CD14-positive monocyte (primary cell): ENCODE measurements around the gene KIAA0319L. TPM values are rescaled to one million over a fixed set of nuclear protein-coding genes. Genes with fewer than 3 reads are reported as not detected.

Source experiments
- DNase-seq, 3 donors: peaks; one replicate each; pipeline ENCODE4 v3.0.0-alpha.2; 2011 to 2022
- H2AFZ ChIP-seq: 2 replicates; pipeline ENCODE4 v1.6.0; 2012; ENCODE audit warnings: mild to moderate bottlenecking, low read depth, low read length, inconsistent platforms; ENCODE audit not compliant: insufficient read depth, poor library complexity, severe bottlenecking
- H3K27ac ChIP-seq, 2 donors: 1 replicate in 1 of 2; 2 replicates in 1 of 2; pipeline ENCODE4 v1.5.1; 2012 to 2013; ENCODE audit warnings: low read length in 2 of 2, control low read depth in 1 of 2, inconsistent platforms in 1 of 2, low read depth in 1 of 2, mild to moderate bottlenecking in 1 of 2
- H3K27me3 ChIP-seq, 2 donors: one replicate each; pipeline versions ENCODE4 v1.6.0 to v1.6.1; 2011 to 2013; ENCODE audit warnings: low read length in 2 of 2; ENCODE audit not compliant: control insufficient read depth in 2 of 2, insufficient read depth in 2 of 2
- H3K36me3 ChIP-seq, 2 donors: replicated peaks in 1 of 2; 1 replicate in 1 of 2; 2 replicates in 1 of 2; pipeline versions ENCODE4 v1.5.1 to v1.6.1; 2012 to 2013; ENCODE audit warnings: low read length in 2 of 2, control low read depth in 1 of 2, inconsistent platforms in 1 of 2, mild to moderate bottlenecking in 1 of 2; ENCODE audit not compliant: insufficient read depth in 2 of 2, control insufficient read depth in 1 of 2
- H3K4me1 ChIP-seq, 2 donors: 1 replicate in 1 of 2; 2 replicates in 1 of 2; pipeline versions ENCODE4 v1.5.1 to v1.6.1; 2012 to 2013; ENCODE audit warnings: low read length in 2 of 2, control low read depth in 1 of 2, inconsistent platforms in 1 of 2, mild to moderate bottlenecking in 1 of 2, moderate library complexity in 1 of 2; ENCODE audit not compliant: insufficient read depth in 2 of 2, control insufficient read depth in 1 of 2
- H3K4me2 ChIP-seq: replicated peaks from 2 replicates; pipeline ENCODE3; 2012; ENCODE audit warnings: low read length, moderate library complexity, mild to moderate bottlenecking; ENCODE audit not compliant: poor library complexity, severe bottlenecking; ENCODE audit errors: extremely low read depth
- H3K4me3 ChIP-seq, 3 experiments: fragments of 200-600 bp in 1 of 3; sonication (generic) in 1 of 3; replicated peaks in 1 of 3; 1 replicate in 2 of 3; 2 replicates in 1 of 3; pipeline ENCODE4 v1.5.1; 2011 to 2013; ENCODE audit warnings: low read length in 3 of 3, mild to moderate bottlenecking in 3 of 3, control low read depth in 2 of 3, low read depth in 2 of 3, inconsistent platforms in 1 of 3, moderate library complexity in 1 of 3
- H3K79me2 ChIP-seq: 2 replicates; pipeline ENCODE4 v1.6.0; 2012; ENCODE audit warnings: mild to moderate bottlenecking, control low read depth, inconsistent platforms, low read length, moderate library complexity; ENCODE audit not compliant: insufficient read depth
- H3K9ac ChIP-seq: 2 replicates; pipeline ENCODE4 v1.6.0; 2017; ENCODE audit warnings: low read length, mild to moderate bottlenecking; ENCODE audit not compliant: insufficient read depth, poor library complexity, severe bottlenecking
- H3K9me3 ChIP-seq, 2 donors: replicated peaks in 1 of 2; 1 replicate in 1 of 2; 2 replicates in 1 of 2; pipeline versions ENCODE4 v1.5.1 to v1.6.1; 2012 to 2013; ENCODE audit warnings: low read length in 2 of 2, control low read depth in 1 of 2; ENCODE audit not compliant: control insufficient read depth in 1 of 2, insufficient read depth in 1 of 2
- H4K20me1 ChIP-seq: 2 replicates; pipeline ENCODE4 v1.6.0; 2012; ENCODE audit warnings: mild to moderate bottlenecking, low read length, control low read depth, moderate library complexity; ENCODE audit not compliant: insufficient read depth
- H3K27ac Mint-ChIP-seq, 7 donors: one replicate each; pipeline ENCODE4 v1.8.0; 2020; ENCODE audit warnings: mild to moderate bottlenecking in 7 of 7, mixed read lengths in 7 of 7, moderate library complexity in 6 of 7, inconsistent platforms in 2 of 7
- H3K27me3 Mint-ChIP-seq, 3 donors: one replicate each; pipeline ENCODE4 v1.8.0; 2021 to 2022; ENCODE audit warnings: low read depth in 3 of 3, mild to moderate bottlenecking in 3 of 3, mixed read lengths in 3 of 3, moderate library complexity in 3 of 3, inconsistent platforms in 1 of 3
- H3K36me3 Mint-ChIP-seq, 2 donors: one replicate each; pipeline ENCODE4 v1.8.0; 2020; ENCODE audit warnings: mixed read lengths in 2 of 2, inconsistent platforms in 1 of 2, mild to moderate bottlenecking in 1 of 2
- H3K4me1 Mint-ChIP-seq: one replicate; pipeline ENCODE4 v1.8.0; 2020; ENCODE audit warnings: mild to moderate bottlenecking, mixed read lengths
- H3K4me3 Mint-ChIP-seq, 2 donors: one replicate each; pipeline ENCODE4 v1.8.0; 2020; ENCODE audit warnings: mild to moderate bottlenecking in 2 of 2, mixed read lengths in 2 of 2, moderate library complexity in 1 of 2
- H3K9me3 Mint-ChIP-seq, 7 donors: one replicate each; pipeline ENCODE4 v1.8.0; 2020 to 2022; ENCODE audit warnings: mixed read lengths in 7 of 7, mild to moderate bottlenecking in 6 of 7, moderate library complexity in 6 of 7, inconsistent platforms in 2 of 7
- CTCF ChIP-seq: fragments of 200-600 bp; IDR thresholded peaks from one replicate; pipeline ENCODE4 v1.8.0; 2022; ENCODE audit warnings: antibody characterized with exemption, mild to moderate bottlenecking
- WGBS: methylation state at CpG from one replicate; pipeline ENCODE4 v1.1.5; 2013; ENCODE audit warnings: missing lambda C conversion rate; ENCODE audit not compliant: insufficient coverage; 5-methylcytosine and 5-hydroxymethylcytosine counted together
- intact Hi-C, 2 donors: fragments of 100-400 bp; cut with micrococcal nuclease; formaldehyde crosslinking; loops; one replicate each; pipeline versions ENCODE4 v1.15.0 to v1.15.1; 2023
- polyA plus RNA-seq, 3 donors: library from polyadenylated mRNA; depleted of rRNA in 1 of 3; unstranded in 2 of 3; stranded (reverse) in 1 of 3; fragments of 300-500 nt in 2 of 3; fragments of >200 nt in 1 of 3; fragmentation: Illumina TruSeq in 2 of 3; gene quantifications; 1 replicate in 2 of 3; 2 replicates in 1 of 3; pipeline ENCODE4 v1.2.3, GENCODE V29; 2012 to 2021

The KIAA0319L gene
- polyA plus RNA-seq, 3 donors, result 20.6 to 75.3 (median 28.6) TPM

DNA sequence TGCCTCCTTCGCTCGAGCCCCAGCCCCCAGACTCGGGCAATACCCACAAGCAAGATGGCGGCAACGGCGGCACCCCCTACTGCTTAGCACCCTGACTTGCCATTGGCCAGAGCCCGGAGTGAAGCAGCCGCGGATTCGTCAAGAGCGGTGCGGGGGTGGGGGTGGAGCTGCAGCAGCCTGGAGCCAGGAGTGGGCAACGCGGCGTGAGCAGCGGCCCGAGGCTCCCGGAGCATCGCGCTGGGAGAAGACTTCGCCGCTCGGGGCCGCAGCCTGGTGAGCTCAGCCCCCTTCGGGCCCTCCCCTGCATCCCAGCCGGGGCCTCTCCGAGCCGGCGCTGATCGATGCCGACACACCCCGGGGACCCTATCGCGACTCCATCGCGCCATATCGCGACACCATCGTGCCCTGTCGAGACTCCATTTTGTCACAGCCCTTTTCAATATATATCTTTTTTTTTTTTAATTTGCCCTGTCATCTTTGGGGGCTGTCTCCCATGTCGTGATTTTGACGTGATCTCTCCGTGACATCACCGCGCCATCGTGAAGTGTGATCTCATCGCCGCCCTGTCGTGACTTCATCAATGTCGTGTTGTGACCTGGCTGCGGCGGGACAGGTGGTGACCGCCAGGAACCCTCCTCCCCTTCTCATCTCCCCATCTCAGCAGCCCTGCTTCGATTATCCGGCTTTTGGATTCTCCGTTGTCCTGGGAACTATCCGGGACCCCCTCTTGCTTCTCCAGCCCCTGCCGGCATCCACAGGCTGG, 589 bp upstream of the KIAA0319L start, which contains the start of gene NCDN:
Gene NCDN, plus strand, starts transcription at position 189 of the 763 bp plus-strand sequence. Its CDS starts 392 bp downstream, at position 581.
- Histone ChIP-seq H3K4me2 (peak within 1 kb of the TSS; percentile 97), H3K4me1 (peaks cover 27 to 39% of the 10 kb centered on the region in 2 donors), H3K9me3 (no peaks in the 10 kb centered on the region), H2AFZ (peak within 1 kb of the TSS; percentile 85), H3K79me2 (peaks cover 45% of the 10 kb centered on the region), H3K27ac (peak within 1 kb of the TSS; percentile 76 to 86), H4K20me1 (peaks cover 35% of the 10 kb centered on the region), H3K9ac (peak within 1 kb of the TSS; percentile 91), H3K36me3 (peaks cover 32 to 44% of the 10 kb centered on the region in 2 donors), H3K27me3 (no peaks in the 10 kb centered on the region), H3K4me3 (peak within 1 kb of the TSS; percentile 82 to 98 (median 91))
- Mint-ChIP-seq H3K36me3 (peaks cover 33 to 45% of the 10 kb centered on the region in 2 donors), H3K9me3 (no peaks in the 10 kb centered on the region), H3K4me1 (peaks cover 66% of the 10 kb centered on the region), H3K27ac (peak within 1 kb of the TSS; percentile 83 to 94 (median 89)), H3K27me3 (no peaks in the 10 kb centered on the region), H3K4me3 (peak within 1 kb of the TSS; percentile 93 to 95)
- under 1% methylated on average over 54 of the region's 58 CpGs for WGBS
- peak; percentile 90 to 95 (median 93) for DNase-seq
- intact Hi-C loops, result loop anchor here (5.0 to 10.0 kb wide), 5 partner anchors 105 to 365 kb away; partner anchors contain the start of gene SFPQ (in 2 of the 2)
- TF ChIP-seq CTCF, result no peak

DNA sequence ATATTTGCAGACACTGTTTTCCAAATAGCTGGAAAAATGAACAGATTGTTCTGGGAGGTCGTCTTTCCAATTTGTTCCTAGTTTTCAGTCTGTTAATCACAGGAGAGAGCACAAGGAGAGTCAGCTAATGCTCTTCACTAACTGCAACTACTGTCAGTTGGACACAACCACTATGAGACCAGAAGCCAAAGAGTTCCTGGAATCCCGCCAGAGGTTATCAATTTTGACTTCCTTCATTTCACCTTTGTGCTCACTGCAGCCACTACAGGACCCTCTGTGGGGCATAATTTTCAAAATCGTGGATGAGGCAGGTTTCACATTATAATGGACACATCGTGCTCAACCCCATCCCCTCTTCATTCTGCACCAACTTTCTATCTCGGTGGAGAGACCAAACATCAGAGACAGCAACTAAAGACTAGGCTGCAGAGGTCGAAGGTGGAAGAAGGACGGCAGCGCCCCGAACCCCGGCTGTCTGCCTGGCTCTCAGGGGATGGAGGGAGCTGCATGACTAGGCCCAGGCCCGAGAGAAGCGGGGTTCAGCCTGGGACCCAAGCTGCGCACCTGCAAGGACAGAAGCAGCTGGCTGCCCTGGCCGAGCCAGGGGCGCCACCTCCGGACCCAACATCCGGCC, 602 bp downstream of the KIAA0319L start:
- Histone ChIP-seq H3K27me3 (no peaks in the 10 kb centered on the region), H3K4me2 (peak overlapping the region; percentile 97), H3K79me2 (peaks cover 56% of the 10 kb centered on the region), H3K36me3 (peaks cover 33 to 44% of the 10 kb centered on the region in 2 donors), H3K27ac (peak overlapping the region; percentile 76 to 86), H3K4me1 (peaks cover 27 to 39% of the 10 kb centered on the region in 2 donors), H2AFZ (peak overlapping the region; percentile 85), H3K9ac (peak overlapping the region; percentile 91), H4K20me1 (peaks cover 35% of the 10 kb centered on the region), H3K4me3 (peak overlapping the region; percentile 82 to 98 (median 91)), H3K9me3 (no peaks in the 10 kb centered on the region)
- intact Hi-C loops, result loop anchor here (5.0 to 10.0 kb wide), 5 partner anchors 104 to 364 kb away; partner anchors contain the start of gene SFPQ (in 2 of the 2)
- no peak for TF ChIP-seq CTCF
- DNase-seq, result no peak
- peak overlapping the region; percentile 37 to 83 (median 62) for H3K27ac Mint-ChIP-seq
- H3K9me3 Mint-ChIP-seq, result no peaks in the 10 kb centered on the region
- peaks cover 0 to 1% (median 0%) of the 10 kb centered on the region in 3 donors for H3K27me3 Mint-ChIP-seq
- 2% methylated on average over 13 of the region's 17 CpGs for WGBS
- H3K4me1 Mint-ChIP-seq, result peaks cover 56% of the 10 kb centered on the region
- H3K36me3 Mint-ChIP-seq, result peaks cover 33 to 45% of the 10 kb centered on the region in 2 donors
- peak overlapping the region; percentile 93 to 95 for H3K4me3 Mint-ChIP-seq
